Activated effector memory CD4-positive, alpha-beta T cell treated with Interleukin-2 at 50 U/mL for 16 hours (primary cell): ENCODE results near the gene RELB.

ENCODE experiments used
- DNase-seq: peaks from one replicate; pipeline ENCODE4 v3.0.0-alpha.2; 2020

RELB gene

GRCh38 chr19:45061965-45062364, 60.7 kb downstream of the RELB start:
- DNase-seq = no peak

- no peak for DNase-seq
These were observed 62.9 kb downstream of the RELB start for GRCh38 chr19:45063851-45064801.

- no peak for DNase-seq
These were observed 65.8 kb downstream of the RELB start for GRCh38 chr19:45066921-45067661.

- no peak for DNase-seq
These were observed 66.8 kb downstream of the RELB start for GRCh38 chr19:45068041-45068440.

GRCh38 chr19:45069056-45069455, 67.8 kb downstream of the RELB start:
- no peak for DNase-seq

- DNase-seq = no peak
These were observed 69.0 kb downstream of the RELB start for GRCh38 chr19:45070214-45070613.

- DNase-seq = no peak
These were observed 69.7 kb downstream of the RELB start for GRCh38 chr19:45070861-45071544.

- no peak for DNase-seq
These were observed 70.3 kb downstream of the RELB start for GRCh38 chr19:45071545-45071938.

- DNase-seq = no peak
These were observed 70.9 kb downstream of the RELB start for GRCh38 chr19:45071969-45072790.

GRCh38 chr19:45074744-45075300, 73.6 kb downstream of the RELB start:
- DNase-seq = no peak

- no peak for DNase-seq
These were observed 74.2 kb downstream of the RELB start for GRCh38 chr19:45075301-45076028.

GRCh38 chr19:45076029-45076850, 75.0 kb downstream of the RELB start, which contains the start of gene ZNF296:
ZNF296 (minus strand) TSS chr19:45076478; CDS start chr19:45076373, 105 bp downstream.
- peak; percentile 77 for DNase-seq

GRCh38 chr19:45076851-45077730, 75.8 kb downstream of the RELB start:
- no peak for DNase-seq

GRCh38 chr19:45078390-45079062, 77.3 kb downstream of the RELB start:
- no peak for DNase-seq

GRCh38 chr19:45079063-45079910, 78.0 kb downstream of the RELB start, which contains the start of gene GEMIN7:
GEMIN7 (plus strand) TSS chr19:45079260; CDS start chr19:45090115, 10,855 bp downstream.
- DNase-seq = peak; percentile 73

- no peak for DNase-seq
These were observed 78.7 kb downstream of the RELB start for GRCh38 chr19:45079911-45080370.

- DNase-seq = no peak
These were observed 80.9 kb downstream of the RELB start for GRCh38 chr19:45082170-45082569.
